Ecto neural progenitor cell (in vitro differentiated cells): ENCODE results near the gene CYP24A1.

Experiments
- DNase-seq: peaks from one replicate; pipeline ENCODE4 v3.0.0-alpha.2; 2018; ENCODE audit warnings: low spot score

The CYP24A1 gene

GRCh38 chr20:54173653-54174456 lies at the start of gene CYP24A1:
Gene CYP24A1 (minus strand): TSS chr20:54173986. CDS start chr20:54173579, 407 bp downstream.
- DNase-seq, result peak; percentile 58

- no peak for DNase-seq
These were observed 49.5 kb upstream of the CYP24A1 start for GRCh38 chr20:54223285-54223684.

DNA sequence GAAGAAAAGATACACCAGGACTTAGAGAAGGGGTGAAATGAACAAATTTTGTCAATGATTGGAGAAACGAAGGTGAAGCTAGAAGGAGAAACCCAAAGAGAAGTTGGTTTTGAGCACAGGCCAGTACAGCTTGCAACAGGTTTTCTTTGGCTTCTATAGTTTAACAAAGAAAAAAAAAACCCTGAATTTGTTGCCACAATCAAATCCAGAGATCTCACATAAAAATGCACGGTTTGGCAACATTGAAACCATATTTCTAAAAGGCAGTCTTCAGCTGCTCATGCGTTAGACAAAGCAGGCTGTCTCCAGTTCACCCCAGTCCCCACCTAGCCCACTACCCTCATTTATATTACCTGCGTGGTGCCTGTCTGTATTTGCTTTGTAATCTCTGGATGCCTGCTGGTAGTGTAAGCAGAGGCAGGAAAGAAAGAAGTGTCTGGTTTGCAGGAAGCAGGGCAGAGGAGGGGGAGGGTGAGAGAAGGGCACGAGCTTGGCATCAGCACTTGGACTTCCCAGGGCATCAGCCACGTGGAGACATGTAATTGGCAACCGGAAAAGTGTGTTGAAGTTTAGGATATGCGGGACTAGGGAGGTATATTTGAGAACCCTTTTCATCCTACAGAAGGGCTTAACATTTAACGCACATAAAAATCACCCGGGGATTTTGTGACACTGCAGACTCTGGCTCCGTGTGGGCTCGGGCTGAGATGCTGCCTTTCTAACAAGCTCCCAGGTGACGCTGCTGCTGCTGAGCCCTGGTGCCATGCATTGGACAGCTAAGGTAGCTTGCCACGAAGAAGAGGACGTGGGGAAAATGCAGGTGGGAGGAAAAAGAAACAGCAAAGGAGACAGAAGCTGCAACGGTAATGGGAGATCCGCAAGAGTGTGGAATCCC lies 48.5 kb upstream of the CYP24A1 start:
- no peak for DNase-seq

GRCh38 chr20:54221353-54221752 lies 47.6 kb upstream of the CYP24A1 start:
- no peak for DNase-seq

DNA sequence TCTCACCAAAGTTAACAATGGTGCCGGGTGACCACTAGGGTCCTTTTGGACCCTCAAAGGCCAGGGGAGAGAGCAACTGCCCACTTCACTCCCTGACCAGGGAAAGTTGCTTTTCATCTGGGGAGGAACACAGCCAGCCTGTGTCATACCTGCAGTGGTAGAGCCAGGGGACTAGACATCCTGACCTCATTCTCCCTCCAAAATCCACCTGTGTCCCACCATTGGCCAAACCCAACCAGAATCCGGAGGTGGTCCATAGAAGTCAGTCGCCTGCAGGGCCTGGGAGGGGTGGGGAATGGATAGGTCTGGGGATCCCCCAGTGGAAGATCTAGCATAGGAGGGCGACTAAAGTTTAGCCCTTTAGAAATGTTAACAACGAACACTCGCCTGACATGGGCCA lies 46.9 kb upstream of the CYP24A1 start:
- no peak for DNase-seq

DNA sequence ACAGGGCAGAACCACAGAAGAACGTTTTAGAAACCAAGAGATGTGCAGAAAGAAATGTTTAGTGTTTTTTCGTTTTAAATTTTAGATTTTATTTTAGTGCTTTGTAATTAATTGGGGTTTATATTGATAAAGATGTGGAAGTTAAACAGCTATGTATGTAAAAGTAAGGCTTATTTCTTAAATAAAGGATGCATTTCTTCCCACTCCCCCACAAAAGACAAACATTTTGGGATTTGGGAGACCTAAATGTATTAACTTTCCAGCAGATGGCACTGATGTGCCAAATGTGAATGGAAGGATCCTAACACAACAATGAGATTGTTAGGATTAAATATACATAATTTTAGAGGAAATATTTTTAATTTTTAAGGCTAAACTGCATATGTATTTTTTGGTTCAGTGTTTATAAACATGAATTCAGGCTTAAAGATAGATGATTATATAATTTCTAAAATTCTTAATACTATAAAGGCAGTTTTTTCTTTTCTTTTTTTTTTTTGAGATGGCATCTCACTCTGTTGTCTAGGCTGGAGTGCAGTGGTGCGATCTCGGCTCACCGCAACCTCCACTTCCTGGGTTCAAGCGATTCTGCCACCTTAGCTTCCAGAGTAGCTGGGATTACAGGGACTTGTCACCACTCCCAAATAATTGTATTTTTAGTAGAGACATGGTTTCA lies 46.1 kb upstream of the CYP24A1 start:
- no peak for DNase-seq

- no peak for DNase-seq
These were observed 44.7 kb upstream of the CYP24A1 start for GRCh38 chr20:54218470-54218869.

DNA sequence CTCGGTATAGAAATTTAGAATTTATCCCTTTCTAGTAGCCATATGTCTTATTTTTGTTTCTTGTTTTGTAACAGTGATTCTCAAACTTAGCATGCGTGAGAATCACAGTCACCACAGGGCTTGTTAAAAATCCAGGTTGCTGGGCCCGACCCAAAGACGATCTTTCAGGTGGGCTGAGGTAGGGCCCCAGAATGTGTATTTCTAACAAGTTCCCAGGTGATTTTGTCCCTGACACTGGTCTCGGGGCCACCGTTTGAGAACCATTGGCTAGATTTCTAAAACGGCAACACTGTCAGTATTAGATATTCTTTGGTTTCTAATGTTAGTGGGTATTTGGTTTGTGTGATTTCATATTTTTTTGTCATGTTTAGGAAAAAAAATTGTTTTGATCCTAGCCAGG lies 44.0 kb upstream of the CYP24A1 start:
- no peak for DNase-seq

- no peak for DNase-seq
These were observed 41.5 kb upstream of the CYP24A1 start for GRCh38 chr20:54215157-54215789.

- no peak for DNase-seq
These were observed 40.8 kb upstream of the CYP24A1 start for GRCh38 chr20:54214566-54214965.

DNA sequence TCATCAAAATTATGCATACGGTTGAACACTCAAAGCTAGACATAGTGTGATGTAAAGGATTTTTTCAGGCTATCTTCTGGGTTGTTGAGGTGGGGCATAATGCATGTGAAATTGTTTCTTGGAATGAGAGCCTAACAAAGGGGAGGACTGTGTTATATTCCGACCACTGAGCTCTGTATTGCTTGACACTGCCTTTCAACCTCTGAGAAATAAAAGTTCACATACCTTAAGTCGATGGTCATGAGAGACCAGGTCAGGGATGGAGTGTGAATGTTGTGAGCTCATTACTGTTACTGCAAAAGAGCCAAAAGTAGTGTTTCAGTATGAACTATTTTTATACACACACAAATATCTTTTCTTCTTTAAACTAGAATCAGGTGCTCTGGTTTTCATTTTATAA lies 39.1 kb upstream of the CYP24A1 start:
- no peak for DNase-seq

- no peak for DNase-seq
These were observed 38.4 kb upstream of the CYP24A1 start for GRCh38 chr20:54212226-54212625.

DNA sequence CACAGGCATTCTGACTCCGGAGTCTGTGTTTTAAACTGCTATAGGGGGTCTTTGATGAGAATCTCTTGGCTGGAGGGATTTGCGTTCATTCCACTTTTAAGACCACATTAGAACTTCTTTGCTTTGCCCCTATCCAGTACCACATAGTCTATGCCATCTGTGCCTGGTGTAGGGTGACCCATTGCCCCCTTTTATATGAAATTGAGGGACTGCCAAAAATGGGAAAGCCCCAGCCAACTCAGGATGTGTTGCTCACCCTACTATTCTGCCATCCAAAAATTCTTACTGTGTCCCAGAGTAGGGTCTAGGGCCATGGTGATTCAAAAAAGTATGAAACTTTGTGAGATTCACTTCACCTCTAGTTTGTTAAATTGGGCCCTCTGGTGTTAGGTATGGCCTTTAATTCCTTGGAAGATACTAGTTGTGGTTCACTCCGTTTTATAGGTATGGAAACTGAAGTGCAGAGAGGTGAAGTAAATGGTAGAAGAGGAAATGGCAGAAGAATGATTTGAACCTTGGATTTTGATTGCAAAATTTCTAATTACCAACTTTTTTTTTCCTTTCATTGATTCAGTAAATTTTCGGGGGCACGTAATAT lies 35.5 kb upstream of the CYP24A1 start:
- DNase-seq, result no peak

DNA sequence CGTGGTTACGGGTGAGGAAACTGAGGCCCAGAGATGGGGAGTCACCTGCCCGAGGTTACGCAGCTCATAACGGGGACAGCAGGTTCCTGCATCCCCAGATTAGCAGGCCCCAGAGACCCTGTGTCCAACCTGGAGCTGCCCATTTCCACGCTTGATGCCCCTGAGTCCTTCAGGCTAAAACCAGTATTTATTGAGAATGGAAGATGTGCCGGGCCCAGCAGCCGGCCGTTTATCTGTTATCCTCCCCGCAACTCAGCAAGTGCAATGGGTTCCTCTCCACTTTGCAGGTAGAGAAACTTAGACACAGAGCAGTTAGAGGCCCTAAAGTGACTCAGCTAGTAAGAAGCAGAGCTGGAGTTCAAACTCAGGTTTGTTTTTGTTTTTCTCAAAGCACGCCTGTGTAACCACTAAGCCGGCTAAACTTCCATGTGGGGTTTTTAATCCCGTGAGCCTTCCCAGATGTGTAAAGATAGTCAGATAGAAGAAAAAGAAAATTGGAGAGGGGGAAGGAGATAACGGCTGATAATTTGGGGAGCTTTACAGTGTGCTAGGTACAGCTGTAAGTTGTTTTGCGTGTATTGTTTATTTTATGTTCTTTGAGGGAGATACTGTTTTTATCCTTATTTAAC lies 34.9 kb upstream of the CYP24A1 start:
- DNase-seq, result peak; percentile 59

- peak; percentile 92 for DNase-seq
These were observed 34.2 kb upstream of the CYP24A1 start, which contains the start of gene PFDN4 for GRCh38 chr20:54207743-54208547. Gene PFDN4 (plus strand): TSS chr20:54208087. CDS start chr20:54208101, 14 bp downstream.

GRCh38 chr20:54207053-54207742 lies 33.4 kb upstream of the CYP24A1 start:
- no peak for DNase-seq

DNA sequence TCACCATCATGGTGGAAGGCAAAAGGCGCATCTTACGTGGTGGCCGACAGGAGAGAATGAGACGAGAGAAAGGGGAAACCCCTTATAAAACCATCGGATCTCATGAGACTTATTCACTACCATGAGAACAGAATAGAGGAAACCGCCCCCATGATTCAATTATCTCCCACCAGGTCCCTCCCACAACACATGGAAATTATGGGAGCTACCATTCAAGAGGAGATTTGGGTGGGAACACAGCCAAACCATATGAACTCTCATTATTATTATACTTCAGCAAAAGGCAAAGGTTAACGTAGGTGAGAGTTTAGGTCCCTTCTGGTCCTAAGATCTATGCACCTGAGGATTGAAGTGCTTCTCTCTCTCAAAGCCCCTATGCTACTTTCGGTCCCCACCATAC lies 31.7 kb upstream of the CYP24A1 start:
- no peak for DNase-seq

DNA sequence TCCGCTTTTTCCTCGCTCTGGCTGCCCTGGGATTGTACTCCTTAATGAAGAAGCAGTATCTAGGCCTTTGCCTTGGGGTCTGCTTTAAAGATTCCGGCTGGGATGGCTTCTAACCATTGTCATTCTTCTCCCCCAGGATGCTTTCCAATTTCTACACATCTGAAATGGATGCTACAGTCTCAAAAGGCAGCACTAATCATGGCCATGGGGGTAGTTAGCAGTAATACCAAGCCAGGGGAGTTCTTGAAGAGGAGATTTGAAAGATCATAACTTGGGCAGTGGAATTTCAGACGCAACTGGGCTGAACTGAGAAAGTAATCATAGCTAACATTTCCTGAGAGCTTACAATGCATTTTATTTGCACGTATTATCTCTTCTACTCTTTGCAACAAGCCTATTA lies 30.7 kb upstream of the CYP24A1 start:
- no peak for DNase-seq

DNA sequence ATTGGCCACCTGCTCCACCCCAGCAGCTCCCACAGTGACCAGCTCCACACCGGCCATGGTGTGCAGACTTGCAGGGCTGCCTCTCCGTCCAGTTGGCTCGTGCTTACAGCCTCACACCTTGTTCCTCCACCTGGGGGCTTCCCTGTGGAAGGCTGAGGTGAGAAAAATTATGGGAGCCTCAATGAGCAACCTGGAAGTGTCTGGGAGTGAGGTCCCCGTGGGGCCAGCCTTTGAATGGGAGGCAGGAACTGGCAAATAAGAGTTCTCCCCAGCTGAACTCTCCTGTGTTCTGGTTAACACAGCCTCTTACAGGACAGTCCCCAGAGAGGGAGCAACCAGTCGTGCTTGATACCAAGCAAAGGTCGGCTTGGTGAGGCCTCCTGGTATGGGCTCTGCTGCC lies 30.3 kb upstream of the CYP24A1 start:
- no peak for DNase-seq

GRCh38 chr20:54203281-54203680 lies 29.5 kb upstream of the CYP24A1 start:
- no peak for DNase-seq
